OCI-LY1 (cell line): ENCODE results near the gene ZNF814.
"Not testable (repeated sequence)": the region's sequence is repeated elsewhere in the genome, so short reads cannot be mapped to it uniquely, and the experiment has no call there.

Source experiments
- EZH2 ChIP-seq: fragments of 200-600 bp; sonication (generic), shearing (Covaris generic); IDR thresholded peaks from 2 replicates; pipeline ENCODE4 v1.8.0; 2017; ENCODE audit warnings: borderline replicate concordance, mixed run types, mild to moderate bottlenecking, antibody characterized with exemption, low read length, moderate library complexity, mixed read lengths
- TF ChIP-seq, protein P1 (sequence below): fragments of 200-600 bp; sonication (generic), shearing (Covaris generic); IDR thresholded peaks from 2 replicates; pipeline ENCODE4 v1.5.1; 2017; ENCODE audit warnings: mild to moderate bottlenecking, antibody characterized with exemption, low read length, moderate library complexity, mixed read lengths

DNA sequence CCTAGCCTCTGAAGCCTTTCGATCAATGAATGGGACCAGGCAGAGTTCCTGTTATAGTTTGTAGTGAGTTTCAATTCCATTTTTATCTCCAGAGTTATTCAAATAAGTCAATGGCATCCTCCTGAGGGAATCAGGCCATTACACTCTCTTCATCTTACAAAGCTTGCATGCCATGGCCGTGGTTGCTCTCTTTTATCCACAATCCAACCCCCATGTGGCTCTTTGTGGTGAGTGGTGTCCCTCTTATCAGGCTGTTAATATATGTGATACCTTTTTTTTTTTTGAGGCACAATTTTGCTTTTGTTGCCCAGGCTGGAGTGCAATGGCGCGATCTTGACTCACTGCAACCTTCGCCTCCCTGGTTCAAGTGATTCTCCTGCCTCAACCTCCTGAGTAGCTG, 51.8 kb downstream of the ZNF814 start:
- TF ChIP-seq EZH2, result not testable (repeated sequence)
- TF ChIP-seq, protein P1, sequence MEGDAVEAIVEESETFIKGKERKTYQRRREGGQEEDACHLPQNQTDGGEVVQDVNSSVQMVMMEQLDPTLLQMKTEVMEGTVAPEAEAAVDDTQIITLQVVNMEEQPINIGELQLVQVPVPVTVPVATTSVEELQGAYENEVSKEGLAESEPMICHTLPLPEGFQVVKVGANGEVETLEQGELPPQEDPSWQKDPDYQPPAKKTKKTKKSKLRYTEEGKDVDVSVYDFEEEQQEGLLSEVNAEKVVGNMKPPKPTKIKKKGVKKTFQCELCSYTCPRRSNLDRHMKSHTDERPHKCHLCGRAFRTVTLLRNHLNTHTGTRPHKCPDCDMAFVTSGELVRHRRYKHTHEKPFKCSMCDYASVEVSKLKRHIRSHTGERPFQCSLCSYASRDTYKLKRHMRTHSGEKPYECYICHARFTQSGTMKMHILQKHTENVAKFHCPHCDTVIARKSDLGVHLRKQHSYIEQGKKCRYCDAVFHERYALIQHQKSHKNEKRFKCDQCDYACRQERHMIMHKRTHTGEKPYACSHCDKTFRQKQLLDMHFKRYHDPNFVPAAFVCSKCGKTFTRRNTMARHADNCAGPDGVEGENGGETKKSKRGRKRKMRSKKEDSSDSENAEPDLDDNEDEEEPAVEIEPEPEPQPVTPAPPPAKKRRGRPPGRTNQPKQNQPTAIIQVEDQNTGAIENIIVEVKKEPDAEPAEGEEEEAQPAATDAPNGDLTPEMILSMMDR, result not testable (repeated sequence)
